Stimulated activated memory B cell treated with anti-CD40 and anti-IgM and Interleukin-4, amounts not matched to agents 10 μg/mL and 1 μg/mL and 100 μg/mL, for 72 hours (primary cell): ENCODE data around the gene EGFR.
"Not testable (repeated sequence)": the region's sequence is repeated elsewhere in the genome, so short reads cannot be mapped to it uniquely, and the experiment has no call there.

Experiments used
- ATAC-seq: fragments of 150-1000 bp; cut with Tn5 transposase; 2 replicates; pipeline ENCODE4 v1.10.0; 2021
- H3K27ac Mint-ChIP-seq: one replicate; pipeline ENCODE4 v1.8.0; 2022; ENCODE audit warnings: mild to moderate bottlenecking, mixed read lengths
- H3K27me3 Mint-ChIP-seq: one replicate; pipeline ENCODE4 v1.8.0; 2022; ENCODE audit warnings: mixed read lengths
- H3K36me3 Mint-ChIP-seq: one replicate; pipeline ENCODE4 v1.8.0; 2022; ENCODE audit warnings: mixed read lengths
- H3K4me1 Mint-ChIP-seq: one replicate; pipeline ENCODE4 v1.8.0; 2022; ENCODE audit warnings: mixed read lengths
- H3K4me3 Mint-ChIP-seq: one replicate; pipeline ENCODE4 v1.8.0; 2022; ENCODE audit warnings: mild to moderate bottlenecking, moderate library complexity, mixed read lengths
- H3K9me3 Mint-ChIP-seq: one replicate; pipeline ENCODE4 v1.8.0; 2022; ENCODE audit warnings: mixed read lengths

The EGFR gene

GRCh38 chr7:55022002-55022985, 3.5 kb downstream of the EGFR start:
- H3K4me1 Mint-ChIP-seq: no peaks in the 10 kb centered on the region
- H3K9me3 Mint-ChIP-seq: no peaks in the 10 kb centered on the region
- peaks cover 51% of the 10 kb centered on the region for H3K27me3 Mint-ChIP-seq
- ATAC-seq: no peak
- no peaks in the 10 kb centered on the region for H3K36me3 Mint-ChIP-seq
- no peak overlapping the region for H3K4me3 Mint-ChIP-seq
- no peak overlapping the region for H3K27ac Mint-ChIP-seq

GRCh38 chr7:55023841-55024505, 5.2 kb downstream of the EGFR start:
- peaks cover 39% of the 10 kb centered on the region for H3K27me3 Mint-ChIP-seq
- H3K36me3 Mint-ChIP-seq: no peaks in the 10 kb centered on the region

GRCh38 chr7:55024776-55025175, 6.0 kb downstream of the EGFR start:
- Mint-ChIP-seq H3K27ac (no peak overlapping the region), H3K36me3 (no peaks in the 10 kb centered on the region), H3K4me3 (no peak overlapping the region), H3K4me1 (no peaks in the 10 kb centered on the region), H3K9me3 (no peaks in the 10 kb centered on the region), H3K27me3 (peaks cover 39% of the 10 kb centered on the region)
- no peak for ATAC-seq

More at GRCh38 chr7:55023841-55024505, 5.2 kb downstream of the EGFR start:
- no peak for ATAC-seq
- no peaks in the 10 kb centered on the region for H3K9me3 Mint-ChIP-seq
- no peak overlapping the region for H3K27ac Mint-ChIP-seq
- no peak overlapping the region for H3K4me3 Mint-ChIP-seq
- no peaks in the 10 kb centered on the region for H3K4me1 Mint-ChIP-seq

GRCh38 chr7:55026086-55026790, 7.4 kb downstream of the EGFR start:
- Mint-ChIP-seq H3K27me3 (peaks cover 30% of the 10 kb centered on the region), H3K36me3 (no peaks in the 10 kb centered on the region), H3K27ac (no peak overlapping the region), H3K4me3 (no peak overlapping the region), H3K4me1 (no peaks in the 10 kb centered on the region), H3K9me3 (no peaks in the 10 kb centered on the region)
- no peak for ATAC-seq

GRCh38 chr7:55026867-55027490, 8.2 kb downstream of the EGFR start:
- Mint-ChIP-seq H3K4me1 (no peaks in the 10 kb centered on the region), H3K4me3 (no peak overlapping the region), H3K9me3 (no peaks in the 10 kb centered on the region), H3K27ac (no peak overlapping the region), H3K27me3 (peaks cover 22% of the 10 kb centered on the region), H3K36me3 (no peaks in the 10 kb centered on the region)
- ATAC-seq: no peak

GRCh38 chr7:55028011-55028410, 9.2 kb downstream of the EGFR start:
- Mint-ChIP-seq H3K27me3 (peaks cover 19% of the 10 kb centered on the region), H3K4me1 (no peaks in the 10 kb centered on the region), H3K27ac (no peak overlapping the region), H3K4me3 (no peak overlapping the region), H3K9me3 (no peaks in the 10 kb centered on the region), H3K36me3 (no peaks in the 10 kb centered on the region)
- ATAC-seq: no peak

- Mint-ChIP-seq H3K27ac (no peak overlapping the region), H3K27me3 (peaks cover 11% of the 10 kb centered on the region), H3K4me1 (no peaks in the 10 kb centered on the region), H3K4me3 (no peak overlapping the region), H3K9me3 (no peaks in the 10 kb centered on the region), H3K36me3 (no peaks in the 10 kb centered on the region)
- ATAC-seq: no peak
These were observed 11.5 kb downstream of the EGFR start for GRCh38 chr7:55030314-55030713.

- no peaks in the 10 kb centered on the region for H3K36me3 Mint-ChIP-seq
- H3K4me1 Mint-ChIP-seq: no peaks in the 10 kb centered on the region
- no peak for ATAC-seq
- H3K4me3 Mint-ChIP-seq: no peak overlapping the region
- H3K27me3 Mint-ChIP-seq: peaks cover 9% of the 10 kb centered on the region
- no peak overlapping the region for H3K27ac Mint-ChIP-seq
- no peaks in the 10 kb centered on the region for H3K9me3 Mint-ChIP-seq
These were observed 12.3 kb downstream of the EGFR start for GRCh38 chr7:55031075-55031474.

GRCh38 chr7:55032069-55032699, 13.4 kb downstream of the EGFR start:
- Mint-ChIP-seq H3K36me3 (no peaks in the 10 kb centered on the region), H3K9me3 (no peaks in the 10 kb centered on the region), H3K4me1 (no peaks in the 10 kb centered on the region), H3K4me3 (no peak overlapping the region), H3K27me3 (no peaks in the 10 kb centered on the region), H3K27ac (no peak overlapping the region)
- ATAC-seq: no peak

GRCh38 chr7:55033236-55033846, 14.5 kb downstream of the EGFR start:
- Mint-ChIP-seq H3K27me3 (peaks cover 9% of the 10 kb centered on the region), H3K36me3 (no peaks in the 10 kb centered on the region), H3K4me3 (no peak overlapping the region), H3K27ac (no peak overlapping the region), H3K4me1 (no peaks in the 10 kb centered on the region), H3K9me3 (no peaks in the 10 kb centered on the region)
- ATAC-seq: peak; percentile 32

- Mint-ChIP-seq H3K27me3 (peaks cover 9% of the 10 kb centered on the region), H3K9me3 (no peaks in the 10 kb centered on the region), H3K4me1 (no peaks in the 10 kb centered on the region), H3K36me3 (no peaks in the 10 kb centered on the region), H3K27ac (no peak overlapping the region), H3K4me3 (no peak overlapping the region)
- ATAC-seq: no peak
These were observed 16.0 kb downstream of the EGFR start for GRCh38 chr7:55034776-55035175.

GRCh38 chr7:55035410-55035809, 16.6 kb downstream of the EGFR start:
- H3K27me3 Mint-ChIP-seq, H3K9me3 Mint-ChIP-seq: not testable (repeated sequence)

GRCh38 chr7:55036950-55037736, 18.3 kb downstream of the EGFR start:
- peaks cover 9% of the 10 kb centered on the region for H3K27me3 Mint-ChIP-seq
- H3K36me3 Mint-ChIP-seq: no peaks in the 10 kb centered on the region
- no peak overlapping the region for H3K27ac Mint-ChIP-seq
- no peaks in the 10 kb centered on the region for H3K4me1 Mint-ChIP-seq
- no peak for ATAC-seq
- H3K9me3 Mint-ChIP-seq: no peaks in the 10 kb centered on the region
- no peak overlapping the region for H3K4me3 Mint-ChIP-seq

More at GRCh38 chr7:55035410-55035809, 16.6 kb downstream of the EGFR start:
- H3K27ac Mint-ChIP-seq, H3K36me3 Mint-ChIP-seq, ATAC-seq, H3K4me3 Mint-ChIP-seq, H3K4me1 Mint-ChIP-seq: not testable (repeated sequence)
